Measurements from ENCODE around the gene CADM4. TPM values are rescaled to one million over a fixed set of nuclear protein-coding genes. Genes with fewer than 3 reads are reported as not detected.

The CADM4 gene
- total RNA-seq, 6 experiments from 2014 or later: 2.2 to 4.7 (median 3.7) TPM

DNA sequence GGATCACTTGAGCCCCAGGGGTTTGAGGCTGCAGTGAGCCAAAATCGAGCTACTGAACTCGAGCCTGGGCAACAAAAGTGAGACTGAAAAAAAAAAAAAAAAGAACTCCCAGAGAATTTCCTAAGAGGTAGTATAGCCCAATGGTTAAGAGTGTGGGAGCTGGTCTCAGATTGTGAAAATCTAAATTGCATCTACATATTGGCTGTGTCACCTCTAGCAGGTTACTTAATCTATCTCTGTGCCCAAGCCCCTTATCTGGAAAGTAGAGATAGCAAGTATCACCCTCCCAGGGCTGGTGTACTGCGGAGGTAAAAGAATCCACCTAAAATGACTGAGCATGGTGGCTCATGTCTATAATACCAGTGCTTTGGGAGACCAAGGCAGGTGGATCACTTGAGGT is 34.0 kb upstream of the CADM4 start:
- 34% methylated on average over 2 of the region's 3 CpGs for WGBS (ENCODE audit: insufficient coverage, low coverage, low lambda C conversion rate, missing lambda C conversion rate)
- no peak for DNase-seq
- no peaks in the 10 kb centered on the region for H3K27me3 ChIP-seq
- H3K4me1 ChIP-seq: peaks cover 0 to 3% (median 0%) of the 10 kb centered on the region in 4 donors
- intact Hi-C loops (cut with DNase I): no loop called here
- no peaks in the 10 kb centered on the region for H3K36me3 ChIP-seq
- no peak overlapping the region for H3K4me3 ChIP-seq
- no peak overlapping the region for H3K27ac ChIP-seq
- TF ChIP-seq, protein P1, sequence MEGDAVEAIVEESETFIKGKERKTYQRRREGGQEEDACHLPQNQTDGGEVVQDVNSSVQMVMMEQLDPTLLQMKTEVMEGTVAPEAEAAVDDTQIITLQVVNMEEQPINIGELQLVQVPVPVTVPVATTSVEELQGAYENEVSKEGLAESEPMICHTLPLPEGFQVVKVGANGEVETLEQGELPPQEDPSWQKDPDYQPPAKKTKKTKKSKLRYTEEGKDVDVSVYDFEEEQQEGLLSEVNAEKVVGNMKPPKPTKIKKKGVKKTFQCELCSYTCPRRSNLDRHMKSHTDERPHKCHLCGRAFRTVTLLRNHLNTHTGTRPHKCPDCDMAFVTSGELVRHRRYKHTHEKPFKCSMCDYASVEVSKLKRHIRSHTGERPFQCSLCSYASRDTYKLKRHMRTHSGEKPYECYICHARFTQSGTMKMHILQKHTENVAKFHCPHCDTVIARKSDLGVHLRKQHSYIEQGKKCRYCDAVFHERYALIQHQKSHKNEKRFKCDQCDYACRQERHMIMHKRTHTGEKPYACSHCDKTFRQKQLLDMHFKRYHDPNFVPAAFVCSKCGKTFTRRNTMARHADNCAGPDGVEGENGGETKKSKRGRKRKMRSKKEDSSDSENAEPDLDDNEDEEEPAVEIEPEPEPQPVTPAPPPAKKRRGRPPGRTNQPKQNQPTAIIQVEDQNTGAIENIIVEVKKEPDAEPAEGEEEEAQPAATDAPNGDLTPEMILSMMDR (IDR thresholded peaks at IDR 0.05): no peak
- TF ChIP-seq POLR2A (IDR thresholded peaks at IDR 0.05): no peak
- H3K9me3 ChIP-seq: no peaks in the 10 kb centered on the region
- ATAC-seq: no peak

DNA sequence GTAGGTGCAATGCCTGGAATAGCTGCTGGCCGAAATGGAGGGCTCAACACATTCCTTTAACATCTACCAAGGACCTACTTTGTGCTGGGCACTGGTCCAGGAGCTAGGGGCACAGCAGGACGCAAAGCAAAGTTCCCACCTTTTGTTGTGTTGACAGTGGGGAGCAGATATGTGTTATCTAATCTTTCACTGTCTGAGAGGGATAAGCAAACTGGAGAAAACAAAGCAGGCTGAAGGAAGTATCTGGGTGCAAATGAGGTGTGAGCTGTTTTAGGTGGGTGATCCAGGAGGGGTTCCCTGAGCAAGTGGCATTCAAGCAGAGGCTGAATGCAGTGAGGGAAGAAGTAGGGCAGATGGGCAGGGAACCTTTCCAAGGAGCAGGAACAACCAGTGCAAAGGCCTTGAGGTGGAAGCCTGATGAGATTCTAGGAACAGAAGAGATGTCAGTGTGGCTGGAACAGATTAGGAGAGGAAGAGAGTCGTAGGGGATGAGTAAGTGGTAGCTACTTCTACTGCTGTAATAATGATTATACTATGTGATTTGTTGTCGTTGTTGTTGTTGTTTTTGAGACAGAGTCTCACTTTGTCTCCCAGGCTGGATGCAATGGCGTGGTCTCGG is 32.5 kb upstream of the CADM4 start:
- Histone ChIP-seq H3K27me3 (no peaks in the 10 kb centered on the region), H3K9me3 (no peaks in the 10 kb centered on the region), H3K27ac (no peak overlapping the region), H3K4me3 (no peak overlapping the region), H3K36me3 (no peaks in the 10 kb centered on the region), H3K4me1 (peaks cover 0 to 7% (median 0%) of the 10 kb centered on the region in 4 donors)
- TF ChIP-seq, protein P1 (IDR thresholded peaks at IDR 0.05): no peak
- no peak for TF ChIP-seq POLR2A (IDR thresholded peaks at IDR 0.05)
- DNase-seq (no peak), ATAC-seq (no peak)
- intact Hi-C loops (cut with DNase I): no loop called here
- 33% methylated on average over 5 of the region's 6 CpGs for WGBS (ENCODE audit: insufficient coverage, low coverage, low lambda C conversion rate, missing lambda C conversion rate)

DNA sequence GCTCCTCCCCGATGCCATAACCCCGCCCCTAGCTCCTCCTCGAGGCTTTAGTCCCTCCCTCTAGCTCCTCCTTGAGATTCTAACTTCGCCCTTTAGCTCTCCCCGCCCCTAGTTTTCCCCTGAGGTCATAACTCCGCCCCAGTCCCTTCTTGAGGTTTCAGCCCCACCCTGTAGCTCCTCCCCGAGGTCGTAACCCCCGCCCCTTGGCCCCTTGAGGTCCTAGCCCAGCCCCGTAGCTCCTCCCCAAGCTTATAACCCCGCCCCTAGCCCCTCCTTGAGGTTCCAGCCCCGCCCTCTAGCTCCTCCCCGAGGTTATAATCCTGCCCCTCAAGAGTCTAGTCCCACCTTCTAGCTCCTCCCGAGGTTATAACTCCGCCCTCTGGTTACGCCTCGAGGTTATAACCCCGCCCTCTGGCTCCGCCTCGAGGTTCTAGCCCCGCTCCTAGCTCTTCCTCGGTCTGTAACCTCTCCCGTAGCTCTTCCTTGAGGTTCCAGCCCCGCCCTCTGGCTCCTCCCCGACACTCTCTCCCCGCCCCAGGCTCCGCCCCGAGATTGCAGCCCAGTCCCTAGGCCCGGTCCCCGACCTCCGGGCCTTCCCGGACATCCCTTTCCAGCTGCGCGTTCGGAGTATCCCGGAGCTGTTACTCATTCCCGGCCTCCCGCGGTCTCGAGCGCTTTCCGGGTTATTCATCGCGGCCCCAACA is 28.9 kb upstream of the CADM4 start:
- peak; percentile 93 to 98 (median 97) for DNase-seq
- Histone ChIP-seq H3K27ac (peak overlapping the region; percentile 78 to 94 (median 82)), H3K36me3 (no peaks in the 10 kb centered on the region), H3K4me3 (peak overlapping the region; percentile 35 to 53 (median 44)), H3K4me1 (peaks cover 0 to 7% (median 0%) of the 10 kb centered on the region in 4 donors), H3K27me3 (no peaks in the 10 kb centered on the region), H3K9me3 (no peaks in the 10 kb centered on the region)
- intact Hi-C loops (cut with DNase I): no loop called here
- WGBS (ENCODE audit: insufficient coverage, low coverage, low lambda C conversion rate, missing lambda C conversion rate): 2% methylated on average over 39 of the region's 44 CpGs
- TF ChIP-seq, protein P1 (IDR thresholded peaks at IDR 0.05): no peak
- peak; percentile 78 for TF ChIP-seq POLR2A (IDR thresholded peaks at IDR 0.05)
- peak; percentile 83 to 91 (median 88) for ATAC-seq

DNA sequence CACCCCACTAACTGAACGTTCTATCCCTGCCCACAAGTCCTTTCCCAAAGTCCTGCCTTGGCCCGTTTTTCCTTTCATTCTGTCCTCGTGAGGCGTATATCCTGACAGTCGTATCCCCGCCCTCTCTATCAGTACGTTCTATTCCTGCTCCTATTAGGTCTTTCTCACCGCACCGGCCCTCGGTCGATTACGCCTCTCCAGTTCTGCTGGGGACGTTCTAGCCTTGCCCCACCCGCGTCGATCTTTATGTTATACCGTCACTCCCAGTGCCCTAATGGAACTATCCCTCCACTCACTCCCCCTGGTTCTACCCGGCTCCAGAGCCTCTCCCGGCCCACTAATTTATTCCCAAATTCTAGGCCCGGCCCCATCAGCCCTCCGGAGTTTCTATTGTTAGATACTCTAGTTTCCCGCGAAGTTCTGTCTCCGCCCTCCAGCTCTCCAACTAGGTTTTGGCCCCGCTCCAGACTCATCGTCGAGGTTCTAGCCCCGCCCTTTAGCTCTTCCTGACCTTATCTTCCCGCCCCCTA is 28.3 kb upstream of the CADM4 start:
- 16% methylated on average over 28 of the region's 29 CpGs for WGBS (ENCODE audit: insufficient coverage, low coverage, low lambda C conversion rate, missing lambda C conversion rate)
- DNase-seq: peak in 1 of 3 donors; percentile 95
- H3K4me1 ChIP-seq: peaks cover 0 to 7% (median 0%) of the 10 kb centered on the region in 4 donors
- no peaks in the 10 kb centered on the region for H3K9me3 ChIP-seq
- H3K4me3 ChIP-seq: peak overlapping the region in 1 of 3 donors; percentile 17
- ATAC-seq: no peak
- H3K27ac ChIP-seq: no peak overlapping the region
- H3K27me3 ChIP-seq: no peaks in the 10 kb centered on the region
- TF ChIP-seq, protein P1 (IDR thresholded peaks at IDR 0.05): no peak
- no peak for TF ChIP-seq POLR2A (IDR thresholded peaks at IDR 0.05)
- no peaks in the 10 kb centered on the region for H3K36me3 ChIP-seq
- intact Hi-C loops (cut with DNase I): no loop called here

All from right lobe of liver (tissue), 6 donors.